GM20000 (cell line): ENCODE results near the gene PSMB2.

ENCODE experiments used
- DNase-seq: peaks from one replicate; pipeline ENCODE4 v3.0.0; 2012; ENCODE audit warnings: low spot score
- TF ChIP-seq, protein P1 (sequence below): IDR thresholded peaks from 2 replicates; pipeline ENCODE4 v1.5.1; 2012; ENCODE audit warnings: mild to moderate bottlenecking, control low read depth; ENCODE audit errors: extremely low read depth, missing control alignments

Gene PSMB2

GRCh38 chr1:35660581-35661473 lies 19.5 kb upstream of the PSMB2 start:
- DNase-seq = no peak
- TF ChIP-seq, protein P1, sequence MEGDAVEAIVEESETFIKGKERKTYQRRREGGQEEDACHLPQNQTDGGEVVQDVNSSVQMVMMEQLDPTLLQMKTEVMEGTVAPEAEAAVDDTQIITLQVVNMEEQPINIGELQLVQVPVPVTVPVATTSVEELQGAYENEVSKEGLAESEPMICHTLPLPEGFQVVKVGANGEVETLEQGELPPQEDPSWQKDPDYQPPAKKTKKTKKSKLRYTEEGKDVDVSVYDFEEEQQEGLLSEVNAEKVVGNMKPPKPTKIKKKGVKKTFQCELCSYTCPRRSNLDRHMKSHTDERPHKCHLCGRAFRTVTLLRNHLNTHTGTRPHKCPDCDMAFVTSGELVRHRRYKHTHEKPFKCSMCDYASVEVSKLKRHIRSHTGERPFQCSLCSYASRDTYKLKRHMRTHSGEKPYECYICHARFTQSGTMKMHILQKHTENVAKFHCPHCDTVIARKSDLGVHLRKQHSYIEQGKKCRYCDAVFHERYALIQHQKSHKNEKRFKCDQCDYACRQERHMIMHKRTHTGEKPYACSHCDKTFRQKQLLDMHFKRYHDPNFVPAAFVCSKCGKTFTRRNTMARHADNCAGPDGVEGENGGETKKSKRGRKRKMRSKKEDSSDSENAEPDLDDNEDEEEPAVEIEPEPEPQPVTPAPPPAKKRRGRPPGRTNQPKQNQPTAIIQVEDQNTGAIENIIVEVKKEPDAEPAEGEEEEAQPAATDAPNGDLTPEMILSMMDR = no peak

GRCh38 chr1:35659589-35659988 lies 18.3 kb upstream of the PSMB2 start:
- TF ChIP-seq, protein P1 = no peak
- no peak for DNase-seq

- no peak for DNase-seq
- TF ChIP-seq, protein P1 = no peak
Measured at GRCh38 chr1:35657851-35658250, 16.5 kb upstream of the PSMB2 start.

- no peak for DNase-seq
- TF ChIP-seq, protein P1 = no peak
Measured at GRCh38 chr1:35656863-35657232, 15.5 kb upstream of the PSMB2 start.

DNA sequence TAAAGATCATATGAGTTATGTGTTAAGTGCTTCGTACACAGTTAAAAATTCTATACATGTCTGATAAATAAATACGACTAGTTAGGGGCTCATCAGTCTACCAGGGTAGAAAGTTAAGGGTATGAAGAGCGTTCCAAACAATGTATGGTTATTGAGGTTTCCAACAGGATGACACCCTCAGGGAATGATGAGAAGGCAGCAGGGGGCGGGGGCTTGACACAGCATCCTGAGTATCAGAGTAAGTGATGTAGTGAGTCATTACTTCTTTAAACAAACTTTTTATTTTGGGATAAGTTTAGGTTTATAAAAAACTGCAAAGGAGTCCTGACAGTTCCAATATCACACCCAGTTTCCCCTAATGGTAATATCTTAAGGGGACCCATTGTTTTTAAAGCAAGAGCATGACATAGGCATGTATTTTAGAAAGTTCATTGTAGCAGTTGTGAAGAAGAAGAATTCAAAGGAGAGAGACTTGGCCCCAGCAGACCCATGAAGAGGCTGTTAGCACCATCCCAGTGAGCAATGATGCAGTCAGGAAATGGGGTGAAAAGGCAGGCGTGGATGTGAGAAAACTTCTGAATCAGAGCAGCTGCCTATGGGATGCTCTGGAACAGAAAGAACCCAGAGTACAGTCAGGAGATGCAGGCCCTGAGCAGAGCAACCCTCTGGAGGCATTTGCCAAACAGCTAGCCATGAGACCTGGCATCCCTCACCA lies 15.0 kb upstream of the PSMB2 start:
- TF ChIP-seq, protein P1 = no peak
- no peak for DNase-seq

- TF ChIP-seq, protein P1 = no peak
- DNase-seq = no peak
Measured at GRCh38 chr1:35655196-35655595, 13.9 kb upstream of the PSMB2 start.

DNA sequence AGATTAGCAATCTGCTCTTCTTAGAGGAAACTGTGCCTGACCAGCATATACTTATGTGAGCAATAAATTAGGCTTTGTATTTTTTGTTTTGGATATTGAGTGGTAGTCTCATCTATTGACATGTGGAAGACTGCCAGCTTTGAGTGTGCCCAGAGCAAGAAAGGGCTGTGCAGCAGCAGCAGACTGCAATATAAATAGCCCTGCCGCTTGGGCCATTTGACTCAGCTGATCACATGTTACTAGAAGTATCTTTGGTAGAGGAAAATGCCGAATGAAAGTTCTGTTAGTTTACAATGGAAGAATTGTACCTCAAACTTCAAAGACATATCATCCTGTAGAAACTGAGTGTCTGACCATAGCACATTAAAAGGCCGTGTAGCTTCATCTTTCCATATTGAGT lies 9.1 kb upstream of the PSMB2 start:
- TF ChIP-seq, protein P1 = no peak
- no peak for DNase-seq
